Placental pericyte (primary cell): ENCODE results near the gene GUCY1B1. TPM values are rescaled to one million over a fixed set of nuclear protein-coding genes. Genes with fewer than 3 reads are reported as not detected.

ENCODE experiments used
- total RNA-seq: library from RNA; depleted of rRNA; stranded (reverse); fragments of >200 nt; gene quantifications from 2 replicates; pipeline ENCODE4 v1.2.3, GENCODE V29; 2012

Gene GUCY1B1
- total RNA-seq, result 0.86 and 3.1 TPM in 2 replicates

DNA sequence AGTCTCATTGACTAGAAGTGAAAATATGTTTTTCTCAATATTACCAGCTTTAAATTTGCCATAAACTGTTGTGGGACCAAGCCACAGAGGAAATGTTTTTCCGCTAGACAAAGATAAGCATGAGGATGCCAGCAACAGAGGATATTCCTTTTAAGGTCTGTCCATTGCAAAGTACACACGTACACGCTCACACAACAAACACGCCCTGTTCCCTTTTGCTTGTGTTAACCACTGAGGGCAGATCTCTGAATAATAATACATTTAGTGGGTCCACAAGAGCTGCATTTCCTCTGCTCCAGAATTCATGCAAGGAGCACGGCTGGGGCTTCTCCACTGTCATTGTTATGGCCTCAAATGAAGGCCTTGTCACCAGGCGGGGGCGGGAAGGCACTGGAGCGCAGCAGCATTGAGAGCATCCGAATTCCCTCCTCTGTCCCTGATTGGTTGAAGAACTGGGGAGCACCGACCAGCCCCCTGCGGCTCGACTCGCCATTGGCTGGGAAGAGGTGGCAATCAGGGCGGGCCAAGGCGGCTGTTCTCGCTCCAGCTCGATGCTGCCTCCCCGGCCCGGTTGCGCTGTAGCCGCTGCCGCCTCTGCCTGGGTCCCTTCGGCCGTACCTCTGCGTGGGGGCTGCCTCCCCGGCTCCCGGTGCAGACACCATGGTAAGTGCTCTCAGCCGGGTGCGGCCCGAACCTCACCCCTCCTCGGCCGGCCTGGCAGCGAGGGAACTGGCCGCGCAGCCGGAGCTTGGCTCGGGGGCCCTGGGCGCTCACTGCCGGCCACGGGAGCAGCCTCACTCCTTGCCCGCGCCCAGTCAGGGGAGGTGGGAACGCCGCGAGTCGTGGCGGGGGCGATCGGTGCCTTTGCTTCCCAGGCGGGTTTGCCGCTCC lies at the start of gene GUCY1B1:
Gene GUCY1B1 (plus strand): TSS at position 541 of the 891 bp plus-strand sequence. CDS start 120 bp downstream, at position 661.

Other genes starting within 250 kb of the GUCY1B1 start
- gene GUCY1A1, start 92.2 kb upstream of the GUCY1B1 start, total RNA-seq, result 0.14 and 0.44 TPM in 2 replicates
- gene ASIC5, start 107.3 kb downstream of the GUCY1B1 start, total RNA-seq, result not detected in 2 replicates
- gene TDO2, start 144.7 kb downstream of the GUCY1B1 start, total RNA-seq, result 8.3 and 12.3 TPM in 2 replicates
- gene CTSO, start 194.8 kb downstream of the GUCY1B1 start, total RNA-seq, result 10.3 and 12.3 TPM in 2 replicates